ENCODE results near the gene TSPEAR.
"Not testable (repeated sequence)": the region's sequence is repeated elsewhere in the genome, so short reads cannot be mapped to it uniquely, and the experiment has no call there.

The TSPEAR gene

DNA sequence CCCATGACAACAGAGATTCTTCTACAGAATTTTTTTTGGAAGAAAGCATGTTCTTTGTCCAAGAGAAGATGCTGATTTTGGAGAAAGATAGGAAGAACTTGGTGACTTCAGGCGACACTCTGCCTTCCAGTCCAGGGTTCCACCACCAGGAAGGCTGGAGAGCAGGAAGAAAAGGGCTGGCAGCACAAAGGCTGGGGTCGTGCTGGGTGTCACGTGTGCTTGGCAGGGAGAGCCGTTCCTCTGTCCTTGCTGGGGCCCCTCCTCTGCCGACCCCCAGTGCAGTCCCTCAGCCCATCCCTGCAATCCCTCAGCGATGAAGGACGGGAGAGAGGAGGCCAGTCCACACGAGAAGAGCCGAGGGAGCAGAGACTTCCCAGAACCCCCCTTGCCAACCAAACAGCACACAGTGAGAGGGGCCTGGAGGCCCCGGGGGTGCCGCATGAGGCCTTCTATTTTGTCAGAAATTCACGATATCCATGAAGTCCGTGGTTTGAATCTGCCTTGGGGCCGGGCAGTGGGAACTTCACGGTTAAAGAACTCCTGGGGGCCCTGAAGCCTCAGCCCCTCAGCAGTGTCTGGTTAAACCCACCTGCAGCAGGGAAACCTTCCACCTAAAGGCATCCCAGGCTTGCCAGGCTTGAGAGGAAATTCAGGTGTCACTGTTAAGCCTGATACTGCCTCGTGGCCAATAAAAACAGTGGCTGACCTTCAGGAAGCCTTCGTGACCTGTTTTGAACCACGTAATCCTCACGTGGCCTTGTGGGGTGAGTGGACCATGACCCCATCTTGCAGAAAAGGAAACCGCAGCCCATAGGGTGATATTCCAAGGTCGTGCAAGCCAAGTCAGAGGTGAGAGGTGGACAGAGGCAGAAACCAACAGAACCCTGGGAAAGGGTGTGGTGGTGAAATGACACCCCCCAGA lies 11.0 kb downstream of the TSPEAR start:
- no peak for DNase-seq

DNA sequence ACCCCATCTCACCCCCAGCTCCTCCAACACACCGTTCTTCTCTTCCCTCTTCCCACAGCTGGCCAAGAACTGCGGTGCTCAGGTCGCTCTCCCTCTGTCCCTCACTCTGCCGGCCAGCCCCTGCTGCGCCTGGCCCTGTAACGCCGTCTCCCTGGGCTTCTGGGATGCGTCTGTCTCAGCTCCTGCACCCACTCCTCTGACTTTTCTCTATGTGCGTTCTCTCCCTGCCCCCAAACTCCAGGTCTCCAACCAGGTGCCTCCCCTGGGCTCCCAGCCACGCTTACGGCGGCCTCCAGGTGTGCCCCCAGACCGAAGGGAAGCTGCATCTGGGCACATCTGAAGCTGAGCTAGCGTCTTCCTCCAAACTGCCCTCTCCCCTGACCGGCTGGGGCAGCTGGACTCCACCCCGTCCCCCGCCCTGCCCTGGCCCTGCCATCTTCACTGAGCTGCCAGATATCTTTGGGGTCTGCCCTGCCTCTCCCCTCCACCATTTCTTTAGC lies 11.8 kb downstream of the TSPEAR start:
- no peak for DNase-seq

DNA sequence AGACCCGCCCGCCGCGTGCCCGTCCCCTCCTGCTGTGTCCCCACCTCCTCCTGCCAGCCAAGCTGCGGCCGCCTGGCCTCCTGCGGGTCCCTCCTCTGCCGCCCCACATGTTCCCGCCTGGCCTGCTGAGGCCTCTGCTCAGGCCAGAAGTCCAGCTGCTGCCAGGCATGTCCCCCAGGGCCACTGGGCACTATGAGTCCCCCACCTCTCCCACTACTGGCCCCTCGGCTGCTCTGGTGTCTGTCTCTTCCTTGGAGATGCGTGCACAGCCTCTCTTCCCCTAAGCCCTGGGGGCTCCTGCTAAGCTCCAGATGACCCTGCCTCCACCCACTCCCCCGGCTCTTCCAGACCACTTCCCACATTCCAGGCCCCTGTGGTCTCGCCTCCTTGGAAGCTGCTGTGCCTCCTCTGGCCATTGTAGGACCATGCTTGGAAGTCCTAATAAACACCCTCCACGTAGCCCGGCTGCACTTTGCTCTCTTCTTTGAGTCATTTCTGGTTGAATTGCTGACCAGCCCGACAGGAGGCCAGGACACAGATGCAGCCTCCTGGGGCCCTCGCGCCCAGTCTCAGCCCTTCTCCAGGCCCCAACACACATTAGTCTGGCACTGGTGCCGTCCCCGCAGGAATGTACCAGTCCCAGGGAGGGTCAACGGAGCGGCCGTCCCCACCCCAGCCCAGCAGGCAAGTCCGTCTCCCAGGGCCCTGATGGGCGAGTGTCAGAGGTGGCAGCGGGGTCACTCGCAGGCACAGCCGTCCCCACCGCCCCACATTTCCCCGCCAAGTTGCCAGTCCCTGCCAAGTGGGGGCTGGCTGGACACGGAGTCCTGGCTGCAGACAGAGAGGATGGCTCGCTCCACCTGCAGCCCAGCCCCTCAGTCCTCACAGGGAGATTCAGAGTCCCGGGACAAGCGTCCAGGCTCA lies 13.3 kb downstream of the TSPEAR start:
- no peak for DNase-seq

DNA sequence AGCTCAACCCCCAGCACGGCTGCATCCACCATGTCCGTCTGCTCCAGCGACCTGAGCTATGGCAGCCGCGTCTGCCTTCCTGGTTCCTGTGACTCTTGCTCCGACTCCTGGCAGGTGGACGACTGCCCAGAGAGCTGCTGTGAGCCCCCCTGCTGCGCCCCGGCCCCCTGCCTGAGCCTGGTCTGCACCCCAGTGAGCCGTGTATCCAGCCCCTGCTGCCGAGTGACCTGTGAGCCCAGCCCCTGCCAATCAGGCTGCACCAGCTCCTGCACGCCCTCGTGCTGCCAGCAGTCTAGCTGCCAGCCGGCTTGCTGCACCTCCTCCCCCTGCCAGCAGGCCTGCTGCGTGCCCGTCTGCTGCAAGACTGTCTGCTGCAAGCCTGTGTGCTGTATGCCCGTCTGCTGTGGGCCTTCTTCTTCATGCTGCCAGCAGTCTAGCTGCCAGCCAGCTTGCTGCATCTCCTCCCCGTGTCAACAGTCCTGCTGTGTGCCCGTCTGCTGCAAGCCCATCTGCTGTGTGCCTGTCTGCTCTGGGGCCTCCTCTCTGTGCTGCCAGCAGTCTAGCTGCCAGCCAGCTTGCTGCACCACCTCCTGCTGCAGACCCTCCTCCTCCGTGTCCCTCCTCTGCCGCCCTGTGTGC lies 14.1 kb downstream of the TSPEAR start, which contains the start of gene KRTAP10-12:
Gene KRTAP10-12, plus strand, starts transcription at position 1 of the 639 bp plus-strand sequence. Its CDS starts 30 bp downstream, at position 31.
- DNase-seq = not testable (repeated sequence)

DNA sequence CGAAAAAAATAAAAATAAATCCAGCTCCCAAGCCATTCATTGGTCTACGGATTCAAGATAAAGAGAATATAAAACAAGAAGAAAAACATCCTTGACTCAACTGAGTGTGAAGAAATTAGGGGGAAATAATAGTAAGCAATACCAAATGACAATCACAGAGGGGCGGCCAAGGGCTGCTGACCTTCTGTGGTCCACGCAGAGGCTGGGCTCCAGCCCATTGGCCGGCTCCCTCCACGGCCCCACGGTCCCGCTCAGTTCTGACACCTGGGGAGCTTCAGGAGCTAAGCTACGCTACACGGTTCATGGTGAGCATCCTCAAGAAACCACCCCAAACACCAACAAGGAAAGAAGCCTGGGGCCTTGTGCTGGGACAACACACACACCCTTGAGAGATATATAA lies 14.8 kb downstream of the TSPEAR start:
- no peak for DNase-seq

DNA sequence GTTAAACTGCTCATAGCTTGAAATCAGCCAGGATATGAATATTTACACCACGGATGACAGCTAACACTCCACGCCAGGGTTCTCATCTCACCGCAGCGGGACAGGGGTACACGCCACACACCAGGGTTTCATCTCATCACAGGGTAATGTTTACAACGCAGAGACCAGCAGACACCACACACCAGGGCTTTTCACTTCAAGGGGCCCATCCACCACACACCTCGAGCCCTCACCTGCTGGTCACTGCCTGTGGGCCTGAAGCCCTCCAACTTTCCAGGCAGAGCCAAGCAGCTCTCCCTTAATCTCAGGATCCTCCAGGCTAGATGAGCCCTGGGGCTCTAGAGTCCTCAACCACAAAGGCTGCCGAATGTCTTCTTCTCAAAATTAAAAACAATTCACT lies 15.7 kb downstream of the TSPEAR start:
- DNase-seq = no peak

DNA sequence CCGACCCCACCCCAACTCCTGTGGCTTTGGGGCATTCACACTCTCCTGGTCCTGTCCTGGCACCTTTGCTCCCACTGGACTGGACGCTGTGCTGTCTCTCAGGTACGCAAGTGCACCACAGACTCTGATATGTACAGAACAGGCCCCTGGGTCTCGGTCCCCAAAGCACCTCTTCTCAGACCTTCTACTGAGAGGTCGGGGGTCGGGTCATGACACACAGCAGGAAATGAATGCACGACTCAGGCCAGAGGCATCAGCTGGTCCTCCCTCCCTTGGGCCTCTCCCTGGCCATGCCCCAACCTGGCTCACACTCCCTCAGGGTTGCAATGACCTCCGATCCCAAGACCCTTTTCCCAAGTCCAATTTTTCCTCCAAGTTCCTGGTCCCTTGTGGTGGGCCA lies 16.2 kb downstream of the TSPEAR start:
- no peak for DNase-seq

DNA sequence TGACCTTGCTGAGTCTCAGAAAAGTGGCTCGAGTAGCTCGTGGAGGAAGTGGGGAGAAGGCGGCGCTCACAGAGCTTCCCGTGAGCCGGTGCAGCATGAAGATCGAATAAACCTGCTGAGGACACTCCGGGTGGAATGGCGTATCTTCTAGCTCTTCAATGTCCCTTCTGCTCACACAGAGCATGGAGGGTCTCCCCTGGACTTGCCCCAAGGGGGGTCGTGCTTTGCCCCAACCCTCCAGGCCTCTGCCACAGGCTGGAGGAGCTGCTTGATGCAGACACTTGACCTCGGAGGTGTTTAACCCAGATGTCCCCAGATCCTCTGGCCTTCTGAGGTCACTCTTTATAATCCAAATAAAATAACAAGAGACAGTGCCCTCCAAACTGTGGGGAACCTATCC lies 16.6 kb downstream of the TSPEAR start:
- no peak for DNase-seq

DNA sequence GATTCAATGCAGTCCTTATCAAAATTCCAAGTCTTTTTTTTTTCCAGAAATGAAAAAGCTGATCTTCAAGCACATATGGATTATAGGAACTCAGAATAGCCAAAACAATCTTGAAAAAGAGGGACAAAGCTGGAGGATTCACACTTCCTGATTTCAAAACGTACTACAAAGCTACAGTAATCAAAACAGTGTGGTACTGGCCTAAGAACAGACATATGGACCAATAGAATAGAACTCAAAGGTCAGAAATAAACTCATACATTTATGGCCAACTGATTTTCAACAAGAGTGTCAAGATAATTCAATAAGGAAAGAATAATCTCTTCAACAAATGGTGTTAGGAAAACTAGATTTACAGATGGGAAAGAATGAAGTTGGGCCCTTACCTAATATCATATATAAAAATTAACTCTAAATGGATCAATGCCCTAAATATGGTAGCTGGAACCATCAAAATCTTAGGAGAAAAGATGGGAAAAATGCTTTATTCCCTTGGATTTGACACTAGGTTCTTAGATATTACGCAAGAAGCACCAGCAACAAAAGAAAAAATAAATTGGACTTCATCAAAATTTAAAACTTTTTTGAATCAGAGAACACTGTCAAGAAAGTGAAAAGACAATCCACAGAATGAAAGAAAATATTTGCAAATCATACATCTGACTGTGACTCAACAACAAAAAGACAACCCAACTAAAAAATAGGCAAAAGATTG lies 18.4 kb downstream of the TSPEAR start:
- no peak for DNase-seq

DNA sequence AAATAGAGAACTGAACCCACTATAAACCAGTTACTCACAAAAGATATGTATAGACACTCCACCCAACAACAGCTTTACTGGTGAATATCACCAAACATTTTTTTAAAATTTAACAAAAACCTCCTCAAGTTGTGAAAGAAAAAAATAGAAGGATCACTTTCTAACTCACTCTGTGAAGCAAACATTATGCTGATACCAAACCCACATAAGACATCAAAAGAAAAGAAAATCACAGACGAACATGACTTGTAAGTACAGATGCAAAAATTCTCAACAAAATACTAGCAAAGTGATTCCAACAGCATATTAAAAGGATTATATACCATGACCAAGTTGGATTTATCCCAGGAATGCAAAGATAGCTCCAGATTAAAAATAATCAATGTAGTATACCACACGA lies 19.7 kb downstream of the TSPEAR start:
- no peak for DNase-seq

DNA sequence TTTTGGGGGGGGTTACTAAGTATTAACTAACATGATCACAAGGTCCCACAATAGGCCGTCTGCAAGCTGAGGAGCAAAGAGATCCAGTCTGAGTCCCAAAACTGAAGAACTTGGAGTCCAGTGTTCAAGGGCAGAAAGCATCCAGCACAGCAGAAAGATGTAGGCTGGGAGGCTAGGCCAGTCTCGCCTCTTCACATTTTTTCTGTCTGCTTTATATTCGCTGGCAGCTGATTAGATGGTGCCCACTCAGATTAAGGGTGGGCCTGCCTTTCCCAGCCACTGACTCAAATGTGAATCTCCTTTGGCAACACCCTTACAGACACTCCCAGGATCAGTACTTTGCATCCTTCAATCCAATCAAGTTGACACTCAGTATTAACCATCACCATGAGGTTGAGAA lies 21.6 kb downstream of the TSPEAR start:
- not testable (repeated sequence) for DNase-seq

DNA sequence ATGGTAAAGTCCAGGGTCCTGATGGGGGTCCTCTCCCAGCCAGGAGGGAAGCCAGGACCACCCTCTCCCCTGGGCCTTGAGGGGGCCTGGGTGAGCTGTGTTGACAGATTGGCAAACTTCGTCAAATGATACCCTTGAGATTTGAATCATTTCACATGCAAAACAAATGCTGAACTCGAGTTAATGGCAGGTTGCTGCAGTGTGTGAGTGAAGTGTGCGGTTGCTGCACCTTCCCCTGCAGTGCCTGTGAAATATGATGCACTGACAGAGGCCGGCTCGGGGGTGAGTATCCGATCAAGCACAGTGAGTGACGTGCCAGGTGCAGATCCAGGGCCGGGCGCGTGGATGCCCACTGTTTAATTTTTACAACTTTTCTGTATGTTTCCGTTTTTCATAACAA lies 23.7 kb downstream of the TSPEAR start:
- no peak for DNase-seq

DNA sequence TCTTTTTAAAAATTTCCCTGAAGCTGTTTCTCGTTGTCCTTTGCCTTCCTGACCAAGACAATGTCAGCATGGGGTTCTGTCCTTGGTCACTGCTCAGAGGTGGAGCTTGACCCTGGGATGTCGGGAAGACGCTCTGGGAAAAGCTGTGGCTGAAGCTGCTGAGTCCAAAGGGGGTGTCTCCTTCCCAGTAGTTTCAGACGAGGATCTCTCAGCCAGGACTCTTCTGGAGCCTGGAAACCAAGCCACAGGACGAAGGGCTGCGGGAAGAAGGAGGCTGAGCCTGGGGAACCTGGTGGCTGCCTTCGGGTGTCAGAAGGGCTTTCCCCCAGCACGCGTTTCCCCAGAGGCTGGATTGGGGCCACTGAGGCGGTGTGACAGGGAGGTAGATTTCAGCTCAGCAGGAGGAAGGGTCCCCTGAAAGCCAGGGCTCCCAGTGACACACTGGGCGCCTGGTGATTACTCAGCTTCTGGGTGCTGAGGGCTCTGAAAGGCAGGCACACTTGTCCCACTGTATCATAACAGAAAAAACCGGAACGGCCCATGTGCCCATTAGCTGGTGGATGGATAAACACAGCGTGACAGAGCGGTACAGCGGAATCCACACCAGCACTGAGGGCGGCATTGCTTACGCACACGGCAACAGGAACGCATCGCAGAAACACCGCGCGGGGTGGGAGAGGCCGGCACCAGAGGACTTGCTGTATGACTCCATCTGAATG lies 24.4 kb downstream of the TSPEAR start:
- no peak for DNase-seq

DNA sequence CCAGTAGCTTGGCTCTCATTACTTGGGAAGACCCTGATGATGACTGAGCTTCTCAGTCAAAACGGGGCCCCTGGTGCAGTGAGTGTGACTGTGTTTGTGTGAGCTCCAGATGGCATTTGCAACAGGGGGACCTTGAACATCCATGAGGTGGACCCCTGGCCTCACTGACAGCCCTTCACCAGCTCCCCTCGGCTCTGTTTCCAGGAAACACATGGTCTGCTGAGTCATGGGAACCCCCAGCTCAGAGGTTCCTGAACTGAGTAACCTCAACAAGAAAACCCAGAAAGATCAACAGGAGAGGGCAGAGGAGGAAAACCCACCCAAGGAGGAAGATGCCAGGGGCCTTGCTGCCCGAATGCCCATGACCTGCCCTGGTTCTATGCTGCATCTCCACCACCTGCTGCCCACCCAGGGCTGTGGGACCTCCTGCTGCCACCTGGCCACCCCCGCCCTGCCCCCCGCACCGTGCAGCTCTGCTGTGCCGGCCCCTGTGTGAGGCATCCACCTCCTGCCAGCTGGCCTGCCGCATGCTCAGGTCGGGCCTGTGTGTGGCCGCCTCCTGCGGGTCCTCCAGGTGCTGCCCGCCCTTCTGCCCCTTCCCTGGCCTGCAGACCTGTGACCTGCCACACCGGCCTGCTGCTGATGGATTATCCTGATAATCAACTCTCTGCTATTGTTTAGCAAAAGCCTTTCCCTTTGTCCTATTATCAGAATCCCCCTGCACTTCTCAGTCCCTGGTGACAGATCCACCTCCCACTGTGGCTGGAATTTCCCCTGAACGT lies 25.2 kb downstream of the TSPEAR start:
- DNase-seq = no peak

DNA sequence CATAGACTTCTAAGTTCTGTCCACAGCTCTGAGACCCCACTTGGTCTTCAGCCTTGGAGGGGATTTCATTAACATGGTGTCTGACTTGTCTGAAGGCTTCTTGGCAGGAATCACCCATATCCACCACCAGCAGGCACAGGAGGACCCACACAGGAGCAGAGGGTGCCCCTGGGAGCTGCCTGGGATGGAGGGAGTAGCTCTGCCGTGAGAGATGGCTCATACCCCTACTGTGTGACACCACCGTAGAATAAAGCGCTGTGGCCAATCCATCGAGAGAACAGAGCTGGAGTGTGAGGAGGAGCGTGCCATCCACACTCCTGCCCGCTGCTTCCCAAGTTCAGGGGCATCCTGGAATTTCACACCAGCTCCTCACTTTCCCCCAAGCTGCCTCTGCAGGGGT lies 26.3 kb downstream of the TSPEAR start:
- not testable (repeated sequence) for DNase-seq

DNA sequence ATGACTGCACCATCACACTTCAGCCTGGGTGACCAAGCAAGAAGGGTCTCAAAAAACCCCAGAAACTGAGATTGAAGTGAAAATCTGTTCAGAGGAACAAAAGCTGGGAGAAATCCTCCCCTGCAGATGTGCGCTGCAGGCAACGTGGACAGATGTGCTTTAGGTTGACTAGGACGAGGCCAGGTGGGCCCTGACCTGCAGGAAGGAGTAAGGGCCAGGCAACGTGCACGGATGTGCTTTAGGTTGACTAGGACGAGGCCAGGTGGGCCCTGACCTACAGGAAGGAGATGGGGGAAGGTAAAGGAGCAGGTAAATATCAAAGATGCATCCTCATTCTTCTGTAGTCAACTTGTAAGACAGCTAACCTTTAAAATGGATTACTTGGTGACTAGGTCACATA lies 26.9 kb downstream of the TSPEAR start:
- DNase-seq = no peak

DNA sequence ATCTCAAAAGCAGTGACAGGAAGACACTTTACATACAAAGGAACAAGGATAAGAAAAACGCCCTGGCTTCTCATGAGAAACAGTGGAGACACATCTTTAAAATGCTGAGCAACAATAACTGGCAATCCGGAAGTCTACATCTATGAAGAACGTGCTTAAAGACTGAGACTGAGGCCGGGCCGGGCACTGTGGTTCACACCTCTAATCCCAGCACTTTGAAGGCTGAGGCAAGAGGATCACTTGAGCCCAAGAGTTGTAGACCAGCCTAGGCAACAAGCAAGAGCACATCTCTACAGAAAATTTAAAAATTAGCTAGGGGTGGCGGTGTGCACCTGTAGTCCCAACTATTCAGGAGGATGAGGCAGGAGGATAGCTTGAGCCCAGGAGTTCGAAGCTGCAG lies 27.3 kb downstream of the TSPEAR start:
- DNase-seq = no peak

DNA sequence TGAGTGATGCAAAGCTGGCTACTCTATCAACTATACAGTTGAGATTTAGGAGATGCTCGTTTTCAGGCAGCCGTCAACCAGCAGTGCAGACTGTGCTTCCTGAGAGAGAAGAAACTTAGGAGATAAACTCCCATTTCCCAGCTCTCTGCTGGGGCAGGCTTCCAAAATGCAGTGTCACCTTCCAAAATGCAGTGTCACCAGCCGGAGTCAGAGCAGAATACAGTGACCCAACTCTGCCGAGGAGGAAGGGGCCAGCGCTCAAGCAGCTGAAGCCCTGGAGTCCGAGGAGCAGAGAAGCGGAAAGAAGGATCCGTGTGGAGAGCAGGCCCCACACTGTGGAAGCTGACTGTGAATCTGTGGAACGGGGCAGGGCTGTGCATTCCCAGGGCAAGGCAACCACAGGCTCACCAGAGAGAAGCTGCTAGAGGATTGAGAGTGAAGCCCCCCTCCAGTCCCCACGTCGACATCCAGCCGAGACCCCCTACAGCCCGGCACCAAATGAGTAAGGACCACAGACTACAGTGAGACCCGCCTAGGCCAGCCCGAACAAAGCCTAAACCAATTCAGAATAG lies 28.7 kb downstream of the TSPEAR start:
- DNase-seq = no peak

DNA sequence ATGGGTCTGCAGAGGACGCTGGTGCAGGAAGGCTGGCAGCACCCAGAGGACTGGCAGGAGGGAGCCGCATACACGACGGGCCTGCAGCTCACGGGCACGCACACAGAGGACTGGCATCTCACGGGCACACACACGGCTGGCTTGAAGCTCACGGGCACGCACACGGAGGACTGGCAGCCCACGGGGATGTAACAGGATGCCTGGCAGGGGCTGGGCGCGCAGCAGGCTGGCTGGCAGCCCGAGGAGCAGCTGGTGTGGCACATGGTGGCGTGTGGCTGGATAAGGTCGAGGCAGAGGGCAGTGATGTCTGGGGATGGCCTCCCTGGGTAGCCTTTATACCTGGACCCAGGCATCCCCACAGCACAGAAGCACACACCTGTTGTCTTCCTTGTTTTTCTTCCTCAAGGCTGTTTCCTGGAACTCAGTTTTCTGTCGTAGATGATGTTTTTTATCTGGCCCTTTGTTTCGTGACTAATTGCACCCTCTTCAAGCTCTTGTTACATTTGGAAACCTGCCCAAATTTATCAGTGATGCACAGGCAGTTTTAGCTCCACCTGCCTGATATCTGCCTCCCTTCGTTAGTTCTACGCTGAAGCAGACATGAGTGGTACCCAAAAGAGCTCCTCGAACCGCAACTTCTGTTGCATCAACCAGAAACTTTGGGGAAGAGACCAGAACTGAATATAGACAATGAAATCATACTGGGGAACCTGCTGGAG lies 29.4 kb downstream of the TSPEAR start, which contains the start of gene KRTAP12-1:
Gene KRTAP12-1, minus strand, starts transcription at position 303 of the 719 bp plus-strand sequence. Its CDS starts 40 bp downstream, at position 263.
- no peak for DNase-seq

DNA sequence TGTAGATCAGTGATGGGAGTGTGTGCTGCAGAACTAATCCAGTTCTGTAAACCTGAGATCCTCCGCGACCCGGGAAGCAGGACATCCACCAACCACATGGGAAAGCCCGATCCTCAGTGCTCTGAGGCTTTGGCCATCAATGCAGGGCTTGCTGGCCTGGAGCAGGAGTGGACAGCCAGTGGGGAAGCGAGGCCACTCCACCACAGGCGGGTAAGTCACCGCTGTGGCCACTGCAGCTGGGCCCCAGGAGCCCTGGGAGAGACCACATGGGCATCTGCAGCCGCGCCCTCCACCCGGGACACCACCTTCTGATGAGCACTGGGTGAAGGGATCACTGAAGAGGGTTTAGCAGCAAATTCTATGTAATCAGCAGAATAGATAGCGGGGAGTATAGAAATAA lies 30.2 kb downstream of the TSPEAR start:
- no peak for DNase-seq
